HFF-Myc (cell line): ENCODE results near the gene SSRP1.

Source experiments
- DNase-seq: peaks from one replicate; pipeline ENCODE4 v3.0.0-alpha.2; 2011; ENCODE audit warnings: low read depth; ENCODE audit errors: extremely low read depth
- H3K4me3 ChIP-seq: replicated peaks from 2 replicates; pipeline ENCODE4 v1.5.1; 2011; ENCODE audit warnings: low read depth, mild to moderate bottlenecking, control low read depth, low read length
- CTCF ChIP-seq: IDR thresholded peaks from 2 replicates; pipeline ENCODE4 v1.5.1; 2012; ENCODE audit warnings: mild to moderate bottlenecking, low read depth, low read length, control low read depth; ENCODE audit errors: missing control alignments

The SSRP1 gene

GRCh38 chr11:57330029-57330428, 5.7 kb downstream of the SSRP1 start:
- no peak for DNase-seq
- H3K4me3 ChIP-seq: no peak overlapping the region
- TF ChIP-seq CTCF: no peak

- no peak for DNase-seq
- TF ChIP-seq CTCF: no peak
- no peak overlapping the region for H3K4me3 ChIP-seq
Observed at GRCh38 chr11:57327721-57328120, 8.0 kb downstream of the SSRP1 start.

GRCh38 chr11:57325735-57326048, 10.0 kb downstream of the SSRP1 start:
- no peak for TF ChIP-seq CTCF
- DNase-seq: no peak
- H3K4me3 ChIP-seq: peak overlapping the region; percentile 80

GRCh38 chr11:57324886-57325734, 10.6 kb downstream of the SSRP1 start, which contains the start of gene TNKS1BP1:
TSS of gene TNKS1BP1 (minus strand) at chr11:57324952. CDS start at chr11:57321885, 3,067 bp downstream.
- H3K4me3 ChIP-seq: peak within 1 kb of the TSS; percentile 80
- peak; percentile 73 for DNase-seq
- no peak for TF ChIP-seq CTCF

GRCh38 chr11:57324154-57324885, 11.4 kb downstream of the SSRP1 start:
- TF ChIP-seq CTCF: no peak
- DNase-seq: no peak
- peak overlapping the region; percentile 80 for H3K4me3 ChIP-seq

- peak overlapping the region; percentile 80 for H3K4me3 ChIP-seq
- no peak for TF ChIP-seq CTCF
- DNase-seq: no peak
Observed at GRCh38 chr11:57323855-57324153, 11.9 kb downstream of the SSRP1 start.
